ENCODE measurements around the gene CMPK1.

- TF ChIP-seq NR1H2 (CRISPR knock-in tag; IDR thresholded peaks at IDR 0.05) (no peak), GABPB1 (CRISPR knock-in tag; IDR thresholded peaks at IDR 0.05) (no peak), CTCF (IDR thresholded peaks at IDR 0.05) (no peak), ZNF512 (CRISPR knock-in tag; IDR thresholded peaks at IDR 0.05; ENCODE audit: borderline replicate concordance) (no peak), USF2 (CRISPR knock-in tag; IDR thresholded peaks at IDR 0.05) (no peak), ZBTB43 (CRISPR knock-in tag; IDR thresholded peaks at IDR 0.05) (no peak), ATF3 (CRISPR knock-in tag; conservative IDR thresholded peaks at IDR 0.05) (no peak), ELF4 (CRISPR knock-in tag; IDR thresholded peaks at IDR 0.05; ENCODE audit: low read depth) (no peak), ARID4B (CRISPR knock-in tag; IDR thresholded peaks at IDR 0.05; ENCODE audit: borderline replicate concordance) (no peak), NR3C1 (CRISPR knock-in tag; conservative IDR thresholded peaks at IDR 0.05; ENCODE audit: low read depth) (no peak), NR2C2 (CRISPR knock-in tag; IDR thresholded peaks at IDR 0.05) (no peak)
These were observed 51.4 kb downstream of the CMPK1 start for GRCh38 chr1:47385020-47385419.

Measured in WTC11 (cell line).